HEK293 (cell line): Measurements from ENCODE around the gene ATG4B.

Experiments
- KLF10 ChIP-seq: fragments of 450-650 bp; IDR thresholded peaks from 2 replicates; pipeline ENCODE4 v1.5.1; 2018; ENCODE audit warnings: missing biosample characterization, mild to moderate bottlenecking, missing genetic modification characterization
- PRDM1 ChIP-seq: fragments of 450-650 bp; formaldehyde crosslinking; IDR thresholded peaks from 2 replicates; pipeline ENCODE4; 2016; ENCODE audit warnings: missing biosample characterization, missing genetic modification characterization
- TRIM28 ChIP-seq: IDR thresholded peaks from 2 replicates; pipeline ENCODE4 v1.6.1; 2011; ENCODE audit warnings: low read length, control low read depth, borderline replicate concordance
- YY1 ChIP-seq: fragments of 450-650 bp; formaldehyde crosslinking; IDR thresholded peaks from 2 replicates; pipeline ENCODE4 v1.5.1; 2018; ENCODE audit warnings: missing biosample characterization, missing genetic modification characterization
- ZNF404 ChIP-seq: fragments of 450-650 bp; formaldehyde crosslinking; IDR thresholded peaks from 2 replicates; pipeline ENCODE4 v1.5.1; 2017; ENCODE audit warnings: missing biosample characterization, missing genetic modification characterization
- ZNF544 ChIP-seq: fragments of 450-650 bp; formaldehyde crosslinking; IDR thresholded peaks from 2 replicates; pipeline ENCODE4 v1.5.0; 2017; ENCODE audit warnings: missing biosample characterization, missing genetic modification characterization
- TF ChIP-seq, protein P1 (sequence below): fragments of 450-650 bp; formaldehyde crosslinking; IDR thresholded peaks from 2 replicates; pipeline ENCODE4 v1.5.1; 2016; ENCODE audit warnings: missing biosample characterization, missing genetic modification characterization
- TF ChIP-seq, protein P2 (sequence below): fragments of 450-650 bp; formaldehyde crosslinking; IDR thresholded peaks from 2 replicates; pipeline ENCODE4 v1.5.1; 2016; ENCODE audit warnings: missing biosample characterization, missing genetic modification characterization
- TF ChIP-seq, protein P3 (sequence below): fragments of 450-650 bp; formaldehyde crosslinking; IDR thresholded peaks from 2 replicates; pipeline ENCODE4 v1.5.1; 2016; ENCODE audit warnings: missing biosample characterization, missing genetic modification characterization
- TF ChIP-seq, protein P4 (sequence below): fragments of 450-650 bp; IDR thresholded peaks from 2 replicates; pipeline ENCODE4 v1.5.1; 2018; ENCODE audit warnings: missing biosample characterization, mild to moderate bottlenecking, missing genetic modification characterization
- TF ChIP-seq, protein P5 (sequence below): fragments of 450-650 bp; formaldehyde crosslinking; IDR thresholded peaks from 2 replicates; pipeline ENCODE4 v1.5.1; 2016; ENCODE audit warnings: missing biosample characterization, missing genetic modification characterization, low read depth
- TF ChIP-seq, protein P6 (sequence below): fragments of 450-650 bp; formaldehyde crosslinking; IDR thresholded peaks from 2 replicates; pipeline ENCODE4 v1.5.1; 2017; ENCODE audit warnings: missing biosample characterization, missing genetic modification characterization

DNA sequence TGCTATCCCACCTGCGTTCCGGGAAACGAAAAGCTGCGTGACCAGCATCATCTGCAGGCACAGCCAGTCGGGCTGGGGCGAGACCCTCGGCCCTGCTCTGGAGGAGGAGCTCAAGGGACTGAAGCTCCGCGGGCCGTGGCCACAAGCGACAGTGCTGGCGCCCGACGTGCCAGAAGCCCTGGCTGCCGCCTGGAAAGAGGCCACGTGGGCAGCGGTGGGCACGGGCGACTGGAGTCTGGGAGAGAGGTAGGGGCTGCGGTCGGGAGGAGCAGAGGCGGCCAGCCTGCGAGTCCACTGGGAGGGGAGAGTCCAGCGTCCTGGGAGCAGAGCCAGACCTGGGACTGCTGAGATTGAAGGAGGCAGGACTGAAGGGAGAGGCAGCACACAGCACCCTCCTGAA lies 39.9 kb downstream of the ATG4B start:
- TF ChIP-seq, protein P1, sequence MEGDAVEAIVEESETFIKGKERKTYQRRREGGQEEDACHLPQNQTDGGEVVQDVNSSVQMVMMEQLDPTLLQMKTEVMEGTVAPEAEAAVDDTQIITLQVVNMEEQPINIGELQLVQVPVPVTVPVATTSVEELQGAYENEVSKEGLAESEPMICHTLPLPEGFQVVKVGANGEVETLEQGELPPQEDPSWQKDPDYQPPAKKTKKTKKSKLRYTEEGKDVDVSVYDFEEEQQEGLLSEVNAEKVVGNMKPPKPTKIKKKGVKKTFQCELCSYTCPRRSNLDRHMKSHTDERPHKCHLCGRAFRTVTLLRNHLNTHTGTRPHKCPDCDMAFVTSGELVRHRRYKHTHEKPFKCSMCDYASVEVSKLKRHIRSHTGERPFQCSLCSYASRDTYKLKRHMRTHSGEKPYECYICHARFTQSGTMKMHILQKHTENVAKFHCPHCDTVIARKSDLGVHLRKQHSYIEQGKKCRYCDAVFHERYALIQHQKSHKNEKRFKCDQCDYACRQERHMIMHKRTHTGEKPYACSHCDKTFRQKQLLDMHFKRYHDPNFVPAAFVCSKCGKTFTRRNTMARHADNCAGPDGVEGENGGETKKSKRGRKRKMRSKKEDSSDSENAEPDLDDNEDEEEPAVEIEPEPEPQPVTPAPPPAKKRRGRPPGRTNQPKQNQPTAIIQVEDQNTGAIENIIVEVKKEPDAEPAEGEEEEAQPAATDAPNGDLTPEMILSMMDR (tag by site-specific recombination) = no peak
- TF ChIP-seq ZNF404 (no peak), ZNF544 (no peak), YY1 (no peak), KLF10 (tag by site-specific recombination) (no peak), TRIM28 (no peak), PRDM1 (tag by site-specific recombination) (no peak)
- TF ChIP-seq, protein P2, sequence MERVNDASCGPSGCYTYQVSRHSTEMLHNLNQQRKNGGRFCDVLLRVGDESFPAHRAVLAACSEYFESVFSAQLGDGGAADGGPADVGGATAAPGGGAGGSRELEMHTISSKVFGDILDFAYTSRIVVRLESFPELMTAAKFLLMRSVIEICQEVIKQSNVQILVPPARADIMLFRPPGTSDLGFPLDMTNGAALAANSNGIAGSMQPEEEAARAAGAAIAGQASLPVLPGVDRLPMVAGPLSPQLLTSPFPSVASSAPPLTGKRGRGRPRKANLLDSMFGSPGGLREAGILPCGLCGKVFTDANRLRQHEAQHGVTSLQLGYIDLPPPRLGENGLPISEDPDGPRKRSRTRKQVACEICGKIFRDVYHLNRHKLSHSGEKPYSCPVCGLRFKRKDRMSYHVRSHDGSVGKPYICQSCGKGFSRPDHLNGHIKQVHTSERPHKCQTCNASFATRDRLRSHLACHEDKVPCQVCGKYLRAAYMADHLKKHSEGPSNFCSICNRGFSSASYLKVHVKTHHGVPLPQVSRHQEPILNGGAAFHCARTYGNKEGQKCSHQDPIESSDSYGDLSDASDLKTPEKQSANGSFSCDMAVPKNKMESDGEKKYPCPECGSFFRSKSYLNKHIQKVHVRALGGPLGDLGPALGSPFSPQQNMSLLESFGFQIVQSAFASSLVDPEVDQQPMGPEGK (tag by site-specific recombination) = no peak
- TF ChIP-seq, protein P3, sequence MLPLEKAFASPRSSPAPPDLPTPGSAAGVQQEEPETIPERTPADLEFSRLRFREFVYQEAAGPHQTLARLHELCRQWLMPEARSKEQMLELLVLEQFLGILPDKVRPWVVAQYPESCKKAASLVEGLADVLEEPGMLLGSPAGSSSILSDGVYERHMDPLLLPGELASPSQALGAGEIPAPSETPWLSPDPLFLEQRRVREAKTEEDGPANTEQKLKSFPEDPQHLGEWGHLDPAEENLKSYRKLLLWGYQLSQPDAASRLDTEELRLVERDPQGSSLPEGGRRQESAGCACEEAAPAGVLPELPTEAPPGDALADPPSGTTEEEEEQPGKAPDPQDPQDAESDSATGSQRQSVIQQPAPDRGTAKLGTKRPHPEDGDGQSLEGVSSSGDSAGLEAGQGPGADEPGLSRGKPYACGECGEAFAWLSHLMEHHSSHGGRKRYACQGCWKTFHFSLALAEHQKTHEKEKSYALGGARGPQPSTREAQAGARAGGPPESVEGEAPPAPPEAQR (tag by site-specific recombination) = no peak
- TF ChIP-seq, protein P4, sequence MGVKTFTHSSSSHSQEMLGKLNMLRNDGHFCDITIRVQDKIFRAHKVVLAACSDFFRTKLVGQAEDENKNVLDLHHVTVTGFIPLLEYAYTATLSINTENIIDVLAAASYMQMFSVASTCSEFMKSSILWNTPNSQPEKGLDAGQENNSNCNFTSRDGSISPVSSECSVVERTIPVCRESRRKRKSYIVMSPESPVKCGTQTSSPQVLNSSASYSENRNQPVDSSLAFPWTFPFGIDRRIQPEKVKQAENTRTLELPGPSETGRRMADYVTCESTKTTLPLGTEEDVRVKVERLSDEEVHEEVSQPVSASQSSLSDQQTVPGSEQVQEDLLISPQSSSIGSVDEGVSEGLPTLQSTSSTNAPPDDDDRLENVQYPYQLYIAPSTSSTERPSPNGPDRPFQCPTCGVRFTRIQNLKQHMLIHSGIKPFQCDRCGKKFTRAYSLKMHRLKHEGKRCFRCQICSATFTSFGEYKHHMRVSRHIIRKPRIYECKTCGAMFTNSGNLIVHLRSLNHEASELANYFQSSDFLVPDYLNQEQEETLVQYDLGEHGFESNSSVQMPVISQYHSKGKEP (tag by site-specific recombination) = no peak
- TF ChIP-seq, protein P5, sequence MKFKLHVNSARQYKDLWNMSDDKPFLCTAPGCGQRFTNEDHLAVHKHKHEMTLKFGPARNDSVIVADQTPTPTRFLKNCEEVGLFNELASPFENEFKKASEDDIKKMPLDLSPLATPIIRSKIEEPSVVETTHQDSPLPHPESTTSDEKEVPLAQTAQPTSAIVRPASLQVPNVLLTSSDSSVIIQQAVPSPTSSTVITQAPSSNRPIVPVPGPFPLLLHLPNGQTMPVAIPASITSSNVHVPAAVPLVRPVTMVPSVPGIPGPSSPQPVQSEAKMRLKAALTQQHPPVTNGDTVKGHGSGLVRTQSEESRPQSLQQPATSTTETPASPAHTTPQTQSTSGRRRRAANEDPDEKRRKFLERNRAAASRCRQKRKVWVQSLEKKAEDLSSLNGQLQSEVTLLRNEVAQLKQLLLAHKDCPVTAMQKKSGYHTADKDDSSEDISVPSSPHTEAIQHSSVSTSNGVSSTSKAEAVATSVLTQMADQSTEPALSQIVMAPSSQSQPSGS (tag by site-specific recombination) = no peak
- TF ChIP-seq, protein P6, sequence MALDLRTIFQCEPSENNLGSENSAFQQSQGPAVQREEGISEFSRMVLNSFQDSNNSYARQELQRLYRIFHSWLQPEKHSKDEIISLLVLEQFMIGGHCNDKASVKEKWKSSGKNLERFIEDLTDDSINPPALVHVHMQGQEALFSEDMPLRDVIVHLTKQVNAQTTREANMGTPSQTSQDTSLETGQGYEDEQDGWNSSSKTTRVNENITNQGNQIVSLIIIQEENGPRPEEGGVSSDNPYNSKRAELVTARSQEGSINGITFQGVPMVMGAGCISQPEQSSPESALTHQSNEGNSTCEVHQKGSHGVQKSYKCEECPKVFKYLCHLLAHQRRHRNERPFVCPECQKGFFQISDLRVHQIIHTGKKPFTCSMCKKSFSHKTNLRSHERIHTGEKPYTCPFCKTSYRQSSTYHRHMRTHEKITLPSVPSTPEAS (tag by site-specific recombination) = no peak
